ENCODE measurements around the gene INPP5A.

- TF ChIP-seq, protein P1, sequence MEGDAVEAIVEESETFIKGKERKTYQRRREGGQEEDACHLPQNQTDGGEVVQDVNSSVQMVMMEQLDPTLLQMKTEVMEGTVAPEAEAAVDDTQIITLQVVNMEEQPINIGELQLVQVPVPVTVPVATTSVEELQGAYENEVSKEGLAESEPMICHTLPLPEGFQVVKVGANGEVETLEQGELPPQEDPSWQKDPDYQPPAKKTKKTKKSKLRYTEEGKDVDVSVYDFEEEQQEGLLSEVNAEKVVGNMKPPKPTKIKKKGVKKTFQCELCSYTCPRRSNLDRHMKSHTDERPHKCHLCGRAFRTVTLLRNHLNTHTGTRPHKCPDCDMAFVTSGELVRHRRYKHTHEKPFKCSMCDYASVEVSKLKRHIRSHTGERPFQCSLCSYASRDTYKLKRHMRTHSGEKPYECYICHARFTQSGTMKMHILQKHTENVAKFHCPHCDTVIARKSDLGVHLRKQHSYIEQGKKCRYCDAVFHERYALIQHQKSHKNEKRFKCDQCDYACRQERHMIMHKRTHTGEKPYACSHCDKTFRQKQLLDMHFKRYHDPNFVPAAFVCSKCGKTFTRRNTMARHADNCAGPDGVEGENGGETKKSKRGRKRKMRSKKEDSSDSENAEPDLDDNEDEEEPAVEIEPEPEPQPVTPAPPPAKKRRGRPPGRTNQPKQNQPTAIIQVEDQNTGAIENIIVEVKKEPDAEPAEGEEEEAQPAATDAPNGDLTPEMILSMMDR (IDR thresholded peaks at IDR 0.05): no peak
- no peak for TF ChIP-seq POLR2A (IDR thresholded peaks at IDR 0.05)
Measured at GRCh38 chr10:132792796-132793195, 255.2 kb downstream of the INPP5A start.
